ENCODE measurements around the gene ARRDC5.

- TF ChIP-seq EP300 (IDR thresholded peaks at IDR 0.05) (no peak), CTCF (IDR thresholded peaks at IDR 0.05) (peak; percentile 78 to 90 (median 83)), POLR2A (IDR thresholded peaks at IDR 0.05) (no peak)
Measured at GRCh38 chr19:4851551-4852290, 51.0 kb downstream of the ARRDC5 start.

Measured in tibial nerve (tissue), 4 donors.